Measurements from ENCODE around the gene ATP1B3.
A peak's percentile ranks its signal among the peaks of the same experiment; 100 is the strongest.

ATP1B3 gene

DNA sequence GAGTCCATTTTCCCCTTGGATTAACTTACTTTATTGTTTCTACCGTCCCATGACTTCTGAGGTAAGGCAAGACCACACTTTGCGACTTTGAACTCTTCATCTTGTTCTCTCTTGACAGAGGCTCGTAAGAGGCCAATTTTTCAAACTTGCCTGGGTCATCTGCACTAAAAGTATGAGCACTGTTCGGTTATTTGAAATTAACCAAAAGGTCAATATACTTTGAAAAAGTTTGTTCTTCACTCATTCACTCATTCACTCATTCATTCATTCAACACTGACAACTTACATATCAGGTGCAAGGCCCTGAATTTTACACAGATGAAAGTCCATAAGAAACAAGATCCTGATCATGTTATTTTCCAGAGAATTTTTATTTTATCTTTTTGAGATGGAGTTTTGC is 57.9 kb downstream of the ATP1B3 start:
- H3K27ac ChIP-seq: peak overlapping the region in 4 of 21 experiments; percentile 13 to 62 (median 25)
- H3K4me3 ChIP-seq: no peak overlapping the region

DNA sequence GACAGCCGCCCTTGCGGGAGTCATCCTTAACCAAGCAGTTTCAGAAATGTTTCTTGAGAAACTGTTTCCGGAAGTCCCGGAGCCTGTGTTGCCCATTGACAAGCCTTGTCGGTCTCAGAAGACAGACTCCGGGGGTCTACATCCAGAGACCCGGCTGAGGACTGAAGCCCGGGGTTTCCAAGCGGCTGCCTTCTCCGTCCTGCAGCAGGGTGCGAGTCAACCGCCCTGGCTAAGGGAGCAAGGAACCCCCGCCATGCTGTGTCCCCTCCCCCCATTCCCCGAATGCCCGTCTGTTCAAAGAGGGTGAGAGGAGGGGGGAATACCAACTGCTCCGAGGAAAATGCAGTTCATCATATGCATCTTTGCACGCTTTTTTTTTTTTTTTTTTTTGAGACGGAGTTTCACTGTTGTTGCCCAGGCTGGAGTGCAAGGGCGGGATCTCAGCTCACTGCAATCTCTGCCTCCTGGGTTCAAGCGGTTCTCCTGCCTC is 61.6 kb downstream of the ATP1B3 start:
- Histone ChIP-seq H3K4me3 (no peak overlapping the region), H3K27ac (peak overlapping the region in 18 of 21 experiments; percentile 9 to 82 (median 54))

DNA sequence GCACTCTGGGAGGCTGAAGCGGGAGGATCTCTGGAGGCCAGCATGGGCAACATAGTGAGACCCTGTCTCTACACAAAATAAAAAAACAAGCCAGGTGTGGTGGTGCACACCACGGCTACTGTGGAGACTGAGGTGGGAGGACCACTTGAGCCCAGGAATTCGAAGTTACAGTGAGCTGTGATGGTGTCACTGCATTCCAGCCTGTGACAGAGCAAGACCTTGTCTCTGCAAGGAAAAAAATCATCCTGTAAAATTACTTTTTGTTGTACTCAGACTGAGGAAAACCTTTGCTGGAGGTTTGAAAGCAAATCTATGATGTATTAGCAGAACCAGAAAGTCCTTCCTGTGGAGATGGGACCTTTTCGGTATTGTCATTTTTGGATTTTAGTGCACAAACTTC is 63.3 kb downstream of the ATP1B3 start:
- H3K4me3 ChIP-seq: no peak overlapping the region
- H3K27ac ChIP-seq: peak overlapping the region in 8 of 21 experiments; percentile 8 to 76 (median 59)

DNA sequence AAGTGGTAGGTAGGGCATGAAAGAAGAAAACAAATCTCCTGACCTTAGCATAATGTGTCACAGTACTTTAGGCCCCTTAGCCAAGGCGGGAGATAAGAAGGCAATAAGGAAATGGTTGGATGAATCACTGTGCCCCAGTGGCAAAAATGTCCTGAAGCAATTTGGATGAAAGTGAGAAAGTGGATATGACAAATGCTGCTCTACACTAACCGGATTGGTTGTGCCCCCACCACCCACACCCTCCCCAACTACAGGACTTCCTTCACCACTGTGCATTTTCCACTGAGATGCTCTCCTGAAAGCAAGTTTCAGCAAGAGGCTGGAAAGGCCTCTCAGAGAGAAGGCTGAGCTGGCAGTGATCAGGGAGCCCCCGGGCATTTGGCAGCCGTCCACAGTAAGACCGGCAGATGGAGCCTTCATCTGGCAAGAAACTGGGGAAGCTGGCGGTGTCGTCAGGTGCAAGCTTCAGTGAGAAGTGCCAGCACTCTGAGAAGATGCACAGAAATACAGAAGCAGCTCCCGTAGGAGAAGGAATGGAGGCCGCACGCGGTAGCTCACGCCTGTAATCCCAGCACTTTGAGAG is 63.8 kb downstream of the ATP1B3 start:
- H3K27ac ChIP-seq: peak overlapping the region in 17 of 21 experiments; percentile 8 to 77 (median 56)
- H3K4me3 ChIP-seq: no peak overlapping the region

- peak overlapping the region in 15 of 21 experiments; percentile 26 to 77 (median 63) for H3K27ac ChIP-seq
- no peak overlapping the region for H3K4me3 ChIP-seq
These were observed 64.7 kb downstream of the ATP1B3 start for GRCh38 chr3:141941093-141941492.

DNA sequence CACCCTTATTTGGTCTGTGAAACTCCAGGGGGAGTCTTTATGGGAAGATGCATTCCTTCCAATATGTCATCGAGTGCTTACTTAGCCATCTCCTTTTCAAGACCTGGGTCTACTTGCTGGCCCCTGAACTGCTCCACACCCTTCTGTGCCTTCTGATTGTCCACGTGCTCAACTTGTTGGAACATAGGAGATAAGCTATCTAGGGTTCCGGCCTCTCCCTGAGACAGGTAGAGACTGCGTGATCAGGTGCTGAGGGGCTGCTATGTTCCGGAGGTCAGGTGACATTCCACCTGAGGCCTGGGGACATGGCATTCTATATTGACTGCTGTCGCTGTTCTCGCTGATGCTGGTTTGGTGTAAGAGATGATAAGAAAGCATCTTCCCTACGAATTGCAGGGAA is 65.6 kb downstream of the ATP1B3 start:
- H3K4me3 ChIP-seq: no peak overlapping the region
- peak overlapping the region in 1 of 21 experiments; percentile 7 for H3K27ac ChIP-seq

GRCh38 chr3:141945726-141946485 is 69.5 kb downstream of the ATP1B3 start:
- Histone ChIP-seq H3K27ac (no peak overlapping the region), H3K4me3 (no peak overlapping the region)

GRCh38 chr3:141949399-141949798 is 73.0 kb downstream of the ATP1B3 start:
- no peak overlapping the region for H3K27ac ChIP-seq

DNA sequence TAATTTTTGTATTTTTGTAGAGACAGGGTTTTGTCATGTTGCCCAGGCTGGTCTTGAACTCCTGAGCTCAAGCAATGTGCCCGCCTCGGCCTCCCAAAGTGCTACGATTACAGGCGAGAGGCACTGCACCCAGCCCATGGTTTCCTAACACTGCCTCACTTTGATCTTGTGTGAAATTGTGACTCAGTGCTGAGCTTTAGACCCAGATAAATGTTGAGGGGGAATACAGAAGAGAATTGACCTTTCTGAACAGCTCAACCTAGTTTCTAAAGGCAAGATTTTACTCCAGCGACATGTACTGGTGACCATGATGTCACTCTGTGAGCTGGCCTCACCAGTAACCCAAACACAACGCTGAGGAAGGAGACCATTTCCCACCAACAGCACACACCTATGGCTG is 73.5 kb downstream of the ATP1B3 start:
- H3K4me3 ChIP-seq: no peak overlapping the region
- no peak overlapping the region for H3K27ac ChIP-seq

More at GRCh38 chr3:141949399-141949798, 73.0 kb downstream of the ATP1B3 start:
- no peak overlapping the region for H3K4me3 ChIP-seq

GRCh38 chr3:141950572-141951493 is 74.4 kb downstream of the ATP1B3 start:
- no peak overlapping the region for H3K27ac ChIP-seq
- H3K4me3 ChIP-seq: no peak overlapping the region

DNA sequence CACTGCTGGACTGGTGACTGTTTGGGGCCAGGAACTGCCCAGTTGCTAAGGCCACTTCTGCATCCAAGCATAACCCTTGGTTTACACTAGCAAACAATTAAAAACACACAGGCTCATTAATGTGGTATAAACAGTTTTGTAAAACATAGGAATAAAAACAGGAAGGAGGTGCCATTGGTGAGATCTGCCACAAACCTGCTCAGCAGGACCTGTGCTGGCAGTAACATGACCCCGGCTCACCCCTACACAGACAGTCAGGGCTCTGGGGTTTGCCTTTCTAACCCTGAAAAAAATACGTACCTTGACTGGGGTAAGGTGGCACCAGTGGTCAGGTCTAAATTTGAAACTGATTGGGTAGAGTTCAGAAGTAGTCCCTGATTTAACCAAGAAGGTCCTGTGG is 76.2 kb downstream of the ATP1B3 start:
- H3K27ac ChIP-seq: peak overlapping the region in 10 of 21 experiments; percentile 2 to 59 (median 34)
- H3K4me3 ChIP-seq: no peak overlapping the region

GRCh38 chr3:141955175-141955574 is 78.7 kb downstream of the ATP1B3 start:
- H3K27ac ChIP-seq: peak overlapping the region in 11 of 21 experiments; percentile 11 to 71 (median 44)
- H3K4me3 ChIP-seq: no peak overlapping the region

GRCh38 chr3:141959589-141960554 is 83.4 kb downstream of the ATP1B3 start:
- Histone ChIP-seq H3K4me3 (no peak overlapping the region), H3K27ac (peak overlapping the region in 16 of 21 experiments; percentile 14 to 82 (median 64))

DNA sequence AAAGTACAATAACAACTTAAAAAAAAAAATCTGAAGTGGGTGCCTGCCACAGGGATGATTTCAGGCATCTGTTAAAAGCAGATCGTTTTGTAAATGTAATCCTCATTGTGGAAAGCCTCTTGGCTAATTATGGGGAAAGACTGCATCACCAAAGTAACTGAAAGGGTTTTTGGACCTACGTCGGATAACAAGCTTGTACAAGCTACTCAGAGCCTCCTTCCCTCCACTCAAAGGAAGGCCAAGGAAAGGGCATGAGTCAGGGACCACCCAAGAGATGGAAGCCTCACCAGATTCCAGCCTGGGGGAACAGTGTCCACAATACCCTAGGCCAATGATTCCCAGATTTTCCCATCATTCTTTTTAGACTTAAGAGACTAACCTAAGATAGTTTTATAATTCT is 84.3 kb downstream of the ATP1B3 start:
- H3K27ac ChIP-seq: peak overlapping the region in 13 of 21 experiments; percentile 14 to 82 (median 65)
- no peak overlapping the region for H3K4me3 ChIP-seq

GRCh38 chr3:141963301-141963700 is 86.9 kb downstream of the ATP1B3 start:
- H3K4me3 ChIP-seq: no peak overlapping the region
- no peak overlapping the region for H3K27ac ChIP-seq

GRCh38 chr3:141965471-141965870 is 89.0 kb downstream of the ATP1B3 start:
- no peak overlapping the region for H3K27ac ChIP-seq
- no peak overlapping the region for H3K4me3 ChIP-seq

DNA sequence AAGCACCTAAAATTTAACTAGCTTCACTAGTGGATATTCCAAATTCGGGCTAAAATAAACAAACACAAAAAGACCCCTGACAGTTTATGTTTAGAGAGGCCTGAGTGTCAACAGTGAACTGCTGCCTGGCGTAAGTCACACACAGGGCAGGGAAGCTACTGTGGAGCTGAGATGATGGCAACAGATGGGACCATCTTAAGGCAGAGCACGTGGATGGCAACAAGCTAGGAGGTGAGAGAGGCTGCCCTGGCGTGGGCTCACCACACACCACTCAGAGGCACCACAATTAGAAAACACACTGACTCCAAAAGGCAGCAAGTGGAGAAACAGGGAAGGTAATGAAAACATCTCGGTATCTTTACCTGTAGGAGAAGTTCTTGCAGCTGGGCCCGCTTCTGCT is 93.3 kb downstream of the ATP1B3 start:
- no peak overlapping the region for H3K4me3 ChIP-seq
- no peak overlapping the region for H3K27ac ChIP-seq

DNA sequence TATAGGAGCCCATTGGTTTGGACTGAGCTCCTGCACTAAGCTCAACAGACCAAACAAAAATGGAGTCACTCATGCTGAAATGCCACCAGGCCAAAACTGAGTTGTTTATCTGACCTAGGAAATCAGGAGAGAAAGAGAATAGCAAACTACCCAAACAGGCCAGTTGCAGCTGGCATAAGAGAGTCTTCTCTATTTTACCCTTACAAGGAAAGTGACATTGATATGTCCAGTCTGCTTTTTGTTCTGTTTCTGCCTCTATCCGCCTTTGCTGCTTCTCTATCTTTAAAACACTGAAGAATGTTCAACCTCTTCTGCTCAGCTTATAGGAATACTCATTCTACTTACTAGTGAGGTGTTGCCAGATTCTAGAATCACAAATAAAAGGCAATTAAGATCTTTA is 95.1 kb downstream of the ATP1B3 start:
- Histone ChIP-seq H3K4me3 (no peak overlapping the region), H3K27ac (peak overlapping the region in 1 of 21 experiments; percentile 14)

DNA sequence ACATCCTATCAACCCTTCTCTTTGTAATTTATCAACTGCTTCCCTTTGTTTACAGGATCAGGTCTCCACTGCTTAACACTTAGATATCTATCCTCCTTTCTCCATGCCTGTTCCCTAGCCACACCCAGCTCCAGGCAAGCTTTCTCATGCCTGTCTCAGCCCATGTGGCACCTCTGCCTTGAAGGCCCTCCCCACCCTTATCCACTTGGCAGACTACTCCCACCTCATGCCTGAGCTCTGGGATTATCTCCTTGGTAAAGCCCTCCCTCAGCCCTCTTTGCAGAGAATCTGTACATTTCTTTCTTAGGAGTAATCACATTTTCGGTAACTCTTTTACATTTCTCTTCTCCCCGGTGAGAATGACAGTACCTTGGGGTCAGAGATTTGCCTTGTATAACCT is 96.0 kb downstream of the ATP1B3 start:
- Histone ChIP-seq H3K4me3 (no peak overlapping the region), H3K27ac (peak overlapping the region in 4 of 21 experiments; percentile 8 to 23 (median 12))
